ENCODE measurements around the gene HUWE1. TPM values are rescaled to one million over a fixed set of nuclear protein-coding genes. Genes with fewer than 3 reads are reported as not detected.

The HUWE1 gene
- total and polyA plus RNA-seq, 10 donors, result 19.1 to 204 (median 136) TPM

GRCh38 chrX:53483838-53484405 lies 202.6 kb downstream of the HUWE1 start:
- DNase-seq, result no peak
- H3K9me3 ChIP-seq, result no peaks in the 10 kb centered on the region
- 77 to 100% (median 91%) methylated on average over 1 to 2 of the region's 2 CpGs for WGBS, 5 donors
- H3K4me3 ChIP-seq, result no peak overlapping the region
- intact Hi-C loops (cut with DNase I; ENCODE audit: low total_unique reads), result no loop called here
- no peak overlapping the region for H3K27ac ChIP-seq
- peaks cover 0 to 34% (median 0%) of the 10 kb centered on the region in 7 donors for H3K27me3 ChIP-seq (replicated peaks in 1 of 7)
- TF ChIP-seq POLR2A (IDR thresholded peaks at IDR 0.05) (no peak), CTCF (IDR thresholded peaks at IDR 0.05 in 8 of 11, conservative IDR thresholded peaks at IDR 0.05 in 3 of 11) (no peak), POLR2AphosphoS5 (IDR thresholded peaks at IDR 0.05) (no peak)
- H3K4me1 ChIP-seq, result no peaks in the 10 kb centered on the region
- H3K36me3 ChIP-seq, result no peaks in the 10 kb centered on the region

GRCh38 chrX:53483416-53483815 lies 203.1 kb downstream of the HUWE1 start:
- intact Hi-C loops (cut with DNase I; ENCODE audit: low total_unique reads), result no loop called here
- TF ChIP-seq POLR2A (IDR thresholded peaks at IDR 0.05), result no peak
- TF ChIP-seq POLR2AphosphoS5 (IDR thresholded peaks at IDR 0.05), result no peak
- TF ChIP-seq CTCF (IDR thresholded peaks at IDR 0.05 in 8 of 11, conservative IDR thresholded peaks at IDR 0.05 in 3 of 11), result no peak
- H3K27ac ChIP-seq, result no peak overlapping the region
- no peak for DNase-seq
- H3K27me3 ChIP-seq (replicated peaks in 1 of 7), result peaks cover 0 to 34% (median 0%) of the 10 kb centered on the region in 7 donors
- WGBS, 5 donors, result 48 to 93% (median 59%) methylated on average over 2 of the region's 2 CpGs
- H3K4me3 ChIP-seq, result no peak overlapping the region
- no peaks in the 10 kb centered on the region for H3K9me3 ChIP-seq
- H3K4me1 ChIP-seq, result no peaks in the 10 kb centered on the region
- H3K36me3 ChIP-seq, result no peaks in the 10 kb centered on the region

Small RNA genes within 50 kb of the gene (microRNA-seq; reads per million reads assigned to microRNA genes)
- 3,613 to 5,118 (median 4,364) reads per million in 3 donors for gene MIR98
- gene MIRLET7F2, result 3,466 to 5,018 (median 4,075) reads per million in 3 donors

Small RNA genes within 50 kb of the gene (small RNA-seq; reads per million reads assigned to genes)
- gene MIR98, result 302 to 539 (median 408) reads per million in 4 donors
- gene MIRLET7F2, result 780 to 1,811 (median 1,151) reads per million in 4 donors
